ENCODE results near the gene TLK1. TPM values are rescaled to one million over a fixed set of nuclear protein-coding genes. Genes with fewer than 3 reads are reported as not detected.

The TLK1 gene
- total and polyA plus RNA-seq, 10 of the 15 experiments (the other 5 are each of a cell fraction or from before 2014, with no cell fraction given): 25.1 to 126 (median 57.3) TPM

DNA sequence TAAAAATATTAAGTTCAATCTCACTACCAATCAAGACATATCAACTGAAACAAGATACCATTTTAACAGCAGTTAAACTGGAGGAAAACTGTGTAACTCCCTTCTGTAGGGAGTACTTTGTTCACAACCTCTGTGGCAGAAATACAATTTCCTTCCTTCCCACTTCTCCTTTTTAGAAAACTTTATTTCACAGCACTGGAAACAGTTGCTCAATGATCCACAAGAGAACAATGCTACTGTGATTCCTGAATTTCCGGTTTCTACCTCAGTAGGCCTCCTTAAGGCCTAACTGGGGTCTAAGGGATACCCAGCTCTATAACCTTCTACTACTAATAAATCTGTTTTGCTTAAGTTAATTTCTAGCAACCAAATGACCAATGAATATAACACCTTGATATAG, 14.1 kb downstream of the TLK1 start:
- Histone ChIP-seq H3K9me3 (replicated peaks; ENCODE audit: control insufficient read depth, insufficient read depth, low read length) (no peaks in the 10 kb centered on the region; the same call in 1 of the 3 replicates), H3K4me2 (ENCODE audit: control insufficient read depth, insufficient read depth) (no peak overlapping the region; the same call in 1 of the 2 replicates), H3K9ac (ENCODE audit: control insufficient read depth, insufficient read depth, low read length) (no peak overlapping the region), H3K36me3 (ENCODE audit: control insufficient read depth in 2 of 2, insufficient read depth in 2 of 2, low read length in 1 of 2) (peaks cover 0 to 2% of the 10 kb centered on the region in 2 experiments; a peak in 2 of 4 replicates), H4K20me1 (ENCODE audit: control insufficient read depth, insufficient read depth) (peaks cover 8% of the 10 kb centered on the region), H3K4me1 (ENCODE audit: control insufficient read depth, insufficient read depth, low read length) (peaks cover 13% of the 10 kb centered on the region; the same call in 1 of the 2 replicates), H2AFZ (ENCODE audit: control insufficient read depth, low read depth, low read length) (no peak overlapping the region), H3K4me3 (no peak overlapping the region), H3K79me2 (ENCODE audit: control insufficient read depth, insufficient read depth, low read length) (peaks cover 96% of the 10 kb centered on the region), H3K27ac (ENCODE audit: control insufficient read depth, insufficient read depth) (no peak overlapping the region; the same call in 1 of the 2 replicates), H3K27me3 (replicated peaks in 1 of 2; ENCODE audit: control insufficient read depth in 2 of 2, insufficient read depth in 2 of 2, low read length in 1 of 2) (no peaks in the 10 kb centered on the region)
- FAIRE-seq (no peak), DNase-seq (ENCODE audit: low read depth, low spot score) (no peak), ATAC-seq (peak; percentile 49)
- in situ Hi-C loops (cut with MboI): no loop called here
- RAD21 ChIA-PET (ENCODE audit: unreplicated experiment): interaction anchor here (1.0 to 1.9 kb wide), 7 partner anchors 10 to 270 kb away, joined by 3 to 20 read pairs (median 4); no protein-coding TSS in a partner anchor
- intact Hi-C loops (cut with micrococcal nuclease; ENCODE audit: unreplicated experiment): no loop called here
- POLR2A ChIA-PET: interaction anchor here (0.6 to 3.1 kb wide), 5 partner anchors 10 to 1424 kb away, joined by 3 to 10 read pairs (median 4); no protein-coding TSS in a partner anchor
- 0% methylated on average over 1 of the region's 1 CpG for WGBS (ENCODE audit: insufficient coverage, insufficient replicate concordance, low lambda C conversion rate, missing lambda C conversion rate)
- BruUV-seq (replicated peaks): TSS peak; percentile 3
- SMC1A ChIA-PET (ENCODE audit: uncharacterized antibody, unreplicated experiment): interaction anchor here (0.8 to 5.2 kb wide), 14 partner anchors 8 to 290 kb away, joined by 3 to 64 read pairs (median 3); no protein-coding TSS in a partner anchor
- CTCF ChIA-PET: interaction anchor here (1.3 to 2.8 kb wide), 7 partner anchors 8 to 188 kb away, joined by 3 to 21 read pairs (median 4); no protein-coding TSS in a partner anchor
- TF ChIP-seq SMARCA5 (IDR thresholded peaks at IDR 0.05): 0 out of 2 replicates have a peak, but pooled peaks have one; percentile 8
- TF ChIP-seq LARP7 (IDR thresholded peaks at IDR 0.05): no peak
- TF ChIP-seq SMAD5 (IDR thresholded peaks at IDR 0.05; ENCODE audit: low read depth): no peak
- no peak for TF ChIP-seq PML (IDR thresholded peaks at IDR 0.05; ENCODE audit: low read length)
- no peak for TF ChIP-seq WRNIP1 (IDR thresholded peaks at IDR 0.05; ENCODE audit: borderline replicate concordance, low read depth, low read length)
- TF ChIP-seq USF1 (IDR thresholded peaks at IDR 0.05; ENCODE audit: borderline replicate concordance, extremely low read length, insufficient read depth, low read depth, low read length): no peak
- no peak for TF ChIP-seq HDAC2 (IDR thresholded peaks at IDR 0.05)
- TF ChIP-seq TAF1 (IDR thresholded peaks at IDR 0.05; ENCODE audit: borderline replicate concordance, low read depth, low read length): no peak
- peak; percentile 76 to 78 for TF ChIP-seq IKZF2 (IDR thresholded peaks at IDR 0.05)
- TF ChIP-seq SREBF2 (IDR thresholded peaks at IDR 0.05; ENCODE audit: low read length): no peak
- no peak for TF ChIP-seq HDGF (IDR thresholded peaks at IDR 0.05)
- TF ChIP-seq ATF2 (IDR thresholded peaks at IDR 0.05; ENCODE audit: low read length): no peak
- no peak for TF ChIP-seq TCF7 (IDR thresholded peaks at IDR 0.05; ENCODE audit: borderline replicate concordance)
- no peak for TF ChIP-seq ZNF207 (IDR thresholded peaks at IDR 0.05; ENCODE audit: borderline replicate concordance)
- TF ChIP-seq RBBP5 (conservative IDR thresholded peaks at IDR 0.05): no peak
- TF ChIP-seq MEF2B (IDR thresholded peaks at IDR 0.05; ENCODE audit: partially characterized antibody, poor library complexity, severe bottlenecking): no peak
- no peak for TF ChIP-seq ZSCAN29 (IDR thresholded peaks at IDR 0.05)
- TF ChIP-seq SMC3 (IDR thresholded peaks at IDR 0.05; ENCODE audit: borderline replicate concordance, low read length): no peak
- TF ChIP-seq FOS (IDR thresholded peaks at IDR 0.05; ENCODE audit: borderline replicate concordance, extremely low read depth, insufficient read length): no peak
- TF ChIP-seq, protein P1, sequence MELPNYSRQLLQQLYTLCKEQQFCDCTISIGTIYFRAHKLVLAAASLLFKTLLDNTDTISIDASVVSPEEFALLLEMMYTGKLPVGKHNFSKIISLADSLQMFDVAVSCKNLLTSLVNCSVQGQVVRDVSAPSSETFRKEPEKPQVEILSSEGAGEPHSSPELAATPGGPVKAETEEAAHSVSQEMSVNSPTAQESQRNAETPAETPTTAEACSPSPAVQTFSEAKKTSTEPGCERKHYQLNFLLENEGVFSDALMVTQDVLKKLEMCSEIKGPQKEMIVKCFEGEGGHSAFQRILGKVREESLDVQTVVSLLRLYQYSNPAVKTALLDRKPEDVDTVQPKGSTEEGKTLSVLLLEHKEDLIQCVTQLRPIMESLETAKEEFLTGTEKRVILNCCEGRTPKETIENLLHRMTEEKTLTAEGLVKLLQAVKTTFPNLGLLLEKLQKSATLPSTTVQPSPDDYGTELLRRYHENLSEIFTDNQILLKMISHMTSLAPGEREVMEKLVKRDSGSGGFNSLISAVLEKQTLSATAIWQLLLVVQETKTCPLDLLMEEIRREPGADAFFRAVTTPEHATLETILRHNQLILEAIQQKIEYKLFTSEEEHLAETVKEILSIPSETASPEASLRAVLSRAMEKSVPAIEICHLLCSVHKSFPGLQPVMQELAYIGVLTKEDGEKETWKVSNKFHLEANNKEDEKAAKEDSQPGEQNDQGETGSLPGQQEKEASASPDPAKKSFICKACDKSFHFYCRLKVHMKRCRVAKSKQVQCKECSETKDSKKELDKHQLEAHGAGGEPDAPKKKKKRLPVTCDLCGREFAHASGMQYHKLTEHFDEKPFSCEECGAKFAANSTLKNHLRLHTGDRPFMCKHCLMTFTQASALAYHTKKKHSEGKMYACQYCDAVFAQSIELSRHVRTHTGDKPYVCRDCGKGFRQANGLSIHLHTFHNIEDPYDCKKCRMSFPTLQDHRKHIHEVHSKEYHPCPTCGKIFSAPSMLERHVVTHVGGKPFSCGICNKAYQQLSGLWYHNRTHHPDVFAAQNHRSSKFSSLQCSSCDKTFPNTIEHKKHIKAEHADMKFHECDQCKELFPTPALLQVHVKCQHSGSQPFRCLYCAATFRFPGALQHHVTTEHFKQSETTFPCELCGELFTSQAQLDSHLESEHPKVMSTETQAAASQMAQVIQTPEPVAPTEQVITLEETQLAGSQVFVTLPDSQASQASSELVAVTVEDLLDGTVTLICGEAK (IDR thresholded peaks at IDR 0.05; ENCODE audit: borderline replicate concordance): peak; percentile 90; the same call in 1 of the 2 replicates
- 0 out of 2 replicates have a peak, but pooled peaks have one; percentile 26 for TF ChIP-seq RUNX3 (IDR thresholded peaks at IDR 0.05; ENCODE audit: low read length)
